Hepatocyte (in vitro differentiated cells): Measurements from ENCODE around the gene FOXB2. TPM values are rescaled to one million over a fixed set of nuclear protein-coding genes. Genes with fewer than 3 reads are reported as not detected.

Experiments
- DNase-seq: peaks from one replicate; pipeline ENCODE4 v3.0.0-alpha.2; 2016; ENCODE audit warnings: low spot score
- H2AFZ ChIP-seq: fragments of 200-600 bp; sonication (generic); 2 replicates; pipeline ENCODE4 v1.6.0; 2016; ENCODE audit warnings: antibody characterized with exemption, mild to moderate bottlenecking
- H3K27ac ChIP-seq: fragments of 200-600 bp; sonication (generic); 2 replicates; pipeline ENCODE4 v1.5.1; 2016; ENCODE audit warnings: mild to moderate bottlenecking
- H3K27me3 ChIP-seq: fragments of 200-600 bp; sonication (generic); 2 replicates; pipeline ENCODE4 v1.6.1; 2016
- H3K36me3 ChIP-seq: fragments of 200-600 bp; sonication (generic); replicated peaks from 2 replicates; pipeline ENCODE4 v1.5.1; 2016; ENCODE audit warnings: low read depth; ENCODE audit not compliant: insufficient read depth
- H3K4me1 ChIP-seq: fragments of 200-600 bp; sonication (generic); 2 replicates; pipeline ENCODE4 v1.5.1; 2016; ENCODE audit warnings: mild to moderate bottlenecking, moderate library complexity; ENCODE audit not compliant: insufficient read depth
- H3K4me2 ChIP-seq: fragments of 200-600 bp; sonication (generic); 2 replicates; pipeline ENCODE4 v1.6.0; 2016
- H3K4me3 ChIP-seq: fragments of 200-600 bp; sonication (generic); 2 replicates; pipeline ENCODE4 v1.5.1; 2016; ENCODE audit warnings: mild to moderate bottlenecking
- H3K79me2 ChIP-seq: fragments of 200-600 bp; sonication (generic); 2 replicates; pipeline ENCODE4 v1.6.0; 2017; ENCODE audit warnings: mild to moderate bottlenecking
- H3K9me2 ChIP-seq: fragments of 200-600 bp; sonication (generic); replicated peaks from 2 replicates; pipeline ENCODE4 v1.6.0; 2017; ENCODE audit warnings: mild to moderate bottlenecking; ENCODE audit not compliant: insufficient read depth
- H3K9me3 ChIP-seq: fragments of 200-600 bp; sonication (generic); 2 replicates; pipeline ENCODE4 v1.5.1; 2016; ENCODE audit warnings: low read depth, mild to moderate bottlenecking
- H4K20me1 ChIP-seq: fragments of 200-600 bp; sonication (generic); 2 replicates; pipeline ENCODE4 v1.6.0; 2016; ENCODE audit warnings: mild to moderate bottlenecking; ENCODE audit not compliant: insufficient read depth, poor library complexity, severe bottlenecking
- CTCF ChIP-seq: fragments of 200-600 bp; sonication (generic); IDR thresholded peaks from 2 replicates; pipeline ENCODE4 v1.5.1; 2016; ENCODE audit warnings: antibody characterized with exemption, mild to moderate bottlenecking; ENCODE audit not compliant: poor library complexity
- EZH2 ChIP-seq: fragments of 200-600 bp; sonication (generic); IDR thresholded peaks from 2 replicates; pipeline ENCODE4 v1.6.1; 2016; ENCODE audit warnings: antibody characterized with exemption, mild to moderate bottlenecking, borderline replicate concordance
- EZH2phosphoT487 ChIP-seq: fragments of 200-600 bp; sonication (generic); IDR thresholded peaks from one replicate; pipeline ENCODE4 v1.6.1; 2018; ENCODE audit warnings: antibody characterized with exemption, mild to moderate bottlenecking, low read depth, moderate library complexity; ENCODE audit not compliant: unreplicated experiment, severe bottlenecking
- WGBS: methylation state at CpG from one replicate; pipeline ENCODE4 v1.1.6; 2016; ENCODE audit warnings: low lambda C conversion rate; ENCODE audit errors: missing lambda C conversion rate; 5-methylcytosine and 5-hydroxymethylcytosine counted together
- polyA plus RNA-seq: library from polyadenylated mRNA; unstranded; fragments of >200 nt; fragmentation: Nextera tagmentation; extraction: Ambion mirVana; gene quantifications from 2 replicates; pipeline ENCODE4 v1.2.1, GENCODE V29; 2016
- small RNA-seq: library from RNA; depleted of rRNA; stranded (forward); fragments of <200 nt; gene quantifications from one replicate; pipeline ENCODE3, GENCODE V24; 2014
- total RNA-seq: library from RNA; depleted of rRNA; stranded (reverse); fragments of >200 nt; gene quantifications from 2 replicates; pipeline ENCODE4 v1.2.3, GENCODE V29; 2014

Gene FOXB2
- total and polyA plus RNA-seq, 2 experiments from 2014 or later = not detected

- Histone ChIP-seq H3K9me2 (no peaks in the 10 kb centered on the region), H2AFZ (no peak overlapping the region), H4K20me1 (no peaks in the 10 kb centered on the region), H3K27me3 (no peaks in the 10 kb centered on the region), H3K4me3 (no peak overlapping the region), H3K36me3 (no peaks in the 10 kb centered on the region), H3K4me2 (no peak overlapping the region), H3K27ac (no peak overlapping the region), H3K4me1 (no peaks in the 10 kb centered on the region), H3K9me3 (no peaks in the 10 kb centered on the region), H3K79me2 (no peaks in the 10 kb centered on the region)
- peak; percentile 26 for DNase-seq
- 84% methylated on average over 6 of the region's 6 CpGs for WGBS
- no peak for TF ChIP-seq EZH2phosphoT487
- TF ChIP-seq CTCF = no peak
- no peak for TF ChIP-seq EZH2
Measured at GRCh38 chr9:77063645-77064285, 44.3 kb downstream of the FOXB2 start.

GRCh38 chr9:77066388-77066787 is 46.9 kb downstream of the FOXB2 start:
- no peak for DNase-seq
- H3K9me3 ChIP-seq = no peaks in the 10 kb centered on the region
- no peak overlapping the region for H3K4me3 ChIP-seq
- H3K4me2 ChIP-seq = no peak overlapping the region
- H3K4me1 ChIP-seq = no peaks in the 10 kb centered on the region
- no peaks in the 10 kb centered on the region for H3K27me3 ChIP-seq
- H3K9me2 ChIP-seq = no peaks in the 10 kb centered on the region
- 0% methylated on average over 1 of the region's 1 CpG for WGBS
- no peak overlapping the region for H3K27ac ChIP-seq
- H3K36me3 ChIP-seq = no peaks in the 10 kb centered on the region
- H2AFZ ChIP-seq = no peak overlapping the region
- no peaks in the 10 kb centered on the region for H3K79me2 ChIP-seq
- no peaks in the 10 kb centered on the region for H4K20me1 ChIP-seq
- no peak for TF ChIP-seq EZH2
- TF ChIP-seq CTCF = no peak
- no peak for TF ChIP-seq EZH2phosphoT487

Small RNA genes within 50 kb of the gene (small RNA-seq; reads per million reads assigned to genes)
- gene ATP5MFP3 = not detected

Other genes with a start within 250 kb of the FOXB2 start
- gene PRUNE2, start 113.5 kb upstream of the FOXB2 start, total RNA-seq = 4.1 and 8.8 TPM in 2 replicates
- gene PRUNE2, start 113.5 kb upstream of the FOXB2 start, polyA plus RNA-seq = 0.46 and 3.4 TPM in 2 replicates
- 64.1 and 65.6 TPM in 2 replicates for gene VPS13A, start 157.9 kb downstream of the FOXB2 start, total RNA-seq
- gene VPS13A, start 157.9 kb downstream of the FOXB2 start, polyA plus RNA-seq = 13.2 and 19.3 TPM in 2 replicates